ENCODE data around the gene GFAP.

GFAP gene

GRCh38 chr17:44854192-44854591 is 61.1 kb downstream of the GFAP start:
- no peak overlapping the region for H3K4me3 ChIP-seq (ENCODE audit: low read depth, low read length)
- no peak for TF ChIP-seq CTCF (IDR thresholded peaks at IDR 0.05; ENCODE audit: low read depth, low read length)
- peaks cover 16% of the 10 kb centered on the region for H3K4me1 ChIP-seq
- H3K9me3 ChIP-seq = no peaks in the 10 kb centered on the region
- H3K27me3 ChIP-seq = no peaks in the 10 kb centered on the region
- peaks cover 85% of the 10 kb centered on the region for H3K36me3 ChIP-seq
- no peak for DNase-seq
